Measurements from ENCODE around the gene B3GALT5.

GRCh38 chr21:39655589-39655988, 42.8 kb downstream of the B3GALT5 start:
- TF ChIP-seq EZH2phosphoT487 (IDR thresholded peaks at IDR 0.05; ENCODE audit: low read length) (no peak), CTCF (IDR thresholded peaks at IDR 0.05; ENCODE audit: low read length) (no peak), EZH2 (optimal IDR thresholded peaks at IDR 0.05; ENCODE audit: low read depth, low read length) (no peak)

Measured in MM.1S (cell line).